PC-9 (cell line): ENCODE measurements around the gene SLC25A21. TPM values are rescaled to one million over a fixed set of nuclear protein-coding genes. Genes with fewer than 3 reads are reported as not detected.
A peak's percentile ranks its signal among the peaks of the same experiment; 100 is the strongest.

Experiments
- BruUV-seq: library from RNA; stranded (reverse); fragments of 400-500 nt; replicated peaks from 2 replicates; lab custom pipeline; 2021; lab: Mats Ljungman, UMichigan
- CTCF ChIA-PET: fragments of 300-600 bp; sonication (Branson Sonifier 250); formaldehyde crosslinking; loops from one replicate; lab custom pipeline; 2022; ENCODE audit warnings: antibody characterized with exemption; lab: Charles Lee
- POLR2A ChIA-PET: fragments of 300-600 bp; sonication (Branson Sonifier 250); formaldehyde crosslinking; loops from one replicate; lab custom pipeline; 2022; ENCODE audit warnings: antibody characterized with exemption; ENCODE audit not compliant: unreplicated experiment; lab: Charles Lee
- DNase-seq, 2 experiments: peaks; one replicate each; pipeline versions ENCODE4 v3.0.0 to v3.0.0-alpha.2; 2015 to 2022; ENCODE audit warnings: mixed read lengths in 1 of 2
- H2AFZ ChIP-seq: fragments of 200-600 bp; sonication (generic); 2 replicates; pipeline ENCODE4 v1.8.1; 2017; ENCODE audit warnings: antibody characterized with exemption
- H3F3A ChIP-seq: fragments of 200-600 bp; sonication (generic); 2 replicates; pipeline ENCODE4 v1.8.1; 2017; ENCODE audit warnings: antibody characterized with exemption, mild to moderate bottlenecking, low read depth; ENCODE audit not compliant: insufficient read depth
- H3K27ac ChIP-seq: fragments of 200-600 bp; sonication (generic); 2 replicates; pipeline ENCODE4 v1.6.1; 2016; ENCODE audit warnings: mixed run types
- H3K27me3 ChIP-seq: fragments of 200-600 bp; sonication (generic); 2 replicates; pipeline ENCODE4 v1.6.1; 2016; ENCODE audit warnings: low read depth, mixed run types; ENCODE audit not compliant: insufficient read depth
- H3K36me3 ChIP-seq: fragments of 200-600 bp; sonication (generic); 2 replicates; pipeline ENCODE4 v1.6.1; 2016; ENCODE audit warnings: low read depth, mixed run types
- H3K4me1 ChIP-seq: fragments of 200-600 bp; sonication (generic); replicated peaks from 2 replicates; pipeline ENCODE4 v1.6.1; 2016; ENCODE audit warnings: mixed run types; ENCODE audit not compliant: insufficient read depth
- H3K4me2 ChIP-seq: fragments of 200-600 bp; sonication (generic); 2 replicates; pipeline ENCODE4 v1.6.1; 2017; ENCODE audit warnings: mixed run types
- H3K4me3 ChIP-seq: fragments of 200-600 bp; sonication (generic); 2 replicates; pipeline ENCODE4 v1.6.1; 2016; ENCODE audit warnings: mixed run types
- H3K79me2 ChIP-seq: fragments of 200-600 bp; sonication (generic); 2 replicates; pipeline ENCODE4 v1.6.1; 2017; ENCODE audit warnings: low read depth, mixed run types
- H3K9me2 ChIP-seq: fragments of 200-600 bp; sonication (generic); 2 replicates; pipeline ENCODE4 v1.8.1; 2017; ENCODE audit warnings: mild to moderate bottlenecking; ENCODE audit not compliant: insufficient read depth
- H3K9me3 ChIP-seq: fragments of 200-600 bp; sonication (generic); 2 replicates; pipeline ENCODE4 v1.8.1; 2016; ENCODE audit warnings: low read depth; ENCODE audit not compliant: insufficient read depth
- H4K20me1 ChIP-seq: fragments of 200-600 bp; sonication (generic); 2 replicates; pipeline ENCODE4 v1.8.1; 2017; ENCODE audit not compliant: insufficient read depth
- CTCF ChIP-seq: fragments of 200-600 bp; sonication (generic); conservative IDR thresholded peaks from 2 replicates; pipeline ENCODE4 v1.6.1; 2017; ENCODE audit warnings: mixed run types, antibody characterized with exemption, mild to moderate bottlenecking, moderate library complexity
- EZH2 ChIP-seq: fragments of 200-600 bp; sonication (generic); IDR thresholded peaks from 2 replicates; pipeline ENCODE4 v1.8.0; 2017; ENCODE audit warnings: antibody characterized with exemption, low read depth
- intact Hi-C: fragments of 100-400 bp; cut with micrococcal nuclease; formaldehyde crosslinking; loops from one replicate; pipeline ENCODE4 v1.10.0; 2022; ENCODE audit not compliant: unreplicated experiment
- total RNA-seq: library from RNA; stranded (reverse); gene quantifications from 2 replicates; pipeline ENCODE4 v1.2.3, GENCODE V29; 2021

The SLC25A21 gene
- total RNA-seq, 1 experiment from 2014 or later, result 3.2 TPM

GRCh38 chr14:36941783-36942521 is 230.5 kb downstream of the SLC25A21 start:
- Histone ChIP-seq H2AFZ (no peak overlapping the region), H3K9me2 (no peaks in the 10 kb centered on the region), H4K20me1 (no peaks in the 10 kb centered on the region), H3K27me3 (no peaks in the 10 kb centered on the region), H3K4me2 (peak overlapping the region; percentile 24; the same call in 1 of the 2 replicates), H3K4me3 (no peak overlapping the region), H3F3A (no peaks in the 10 kb centered on the region), H3K79me2 (no peaks in the 10 kb centered on the region), H3K4me1 (peaks cover 12% of the 10 kb centered on the region), H3K9me3 (no peaks in the 10 kb centered on the region), H3K27ac (no peak overlapping the region), H3K36me3 (no peaks in the 10 kb centered on the region)
- DNase-seq, result peak; percentile 47 to 72
- TF ChIP-seq EZH2 (no peak), CTCF (peak; percentile 92)
- POLR2A ChIA-PET, result interaction anchor here (0.5 kb wide), 1 partner anchor 11 kb away, joined by 5 read pairs; no protein-coding TSS in a partner anchor
- CTCF ChIA-PET, result interaction anchor here (0.9 to 2.4 kb wide), 5 partner anchors 33 to 389 kb away, joined by 3 to 20 read pairs (median 6); partner anchors contain the start of gene PAX9
- BruUV-seq, result no TSS peak
- intact Hi-C loops, result loop anchor here (1.0 to 10.0 kb wide), 9 partner anchors 35 to 390 kb away; partner anchors contain the start of gene PAX9

DNA sequence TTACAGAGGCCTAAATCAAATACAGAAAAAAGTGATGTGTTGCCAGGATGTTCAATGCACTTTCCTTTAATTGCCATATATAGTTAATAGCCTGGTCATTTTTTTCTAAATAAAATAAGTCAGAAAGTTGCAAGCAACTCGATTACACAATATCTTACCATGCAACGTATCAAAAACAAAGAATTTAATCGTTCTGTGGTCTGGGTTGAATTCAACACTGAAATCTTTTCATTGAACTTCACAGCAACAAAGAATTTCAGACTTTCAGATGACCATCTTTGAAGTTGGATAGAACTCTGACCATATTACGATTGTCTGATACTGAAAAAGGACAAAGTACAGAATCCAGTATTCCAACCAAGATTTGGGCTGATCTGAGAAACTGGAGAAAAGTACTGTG is 231.9 kb downstream of the SLC25A21 start:
- DNase-seq, result no peak
- Histone ChIP-seq H3K9me2 (no peaks in the 10 kb centered on the region), H3K4me3 (no peak overlapping the region), H3K79me2 (no peaks in the 10 kb centered on the region), H4K20me1 (no peaks in the 10 kb centered on the region), H3K9me3 (no peaks in the 10 kb centered on the region), H2AFZ (no peak overlapping the region), H3K4me1 (peaks cover 22% of the 10 kb centered on the region), H3K27ac (no peak overlapping the region), H3K36me3 (no peaks in the 10 kb centered on the region), H3K4me2 (no peak overlapping the region), H3K27me3 (no peaks in the 10 kb centered on the region), H3F3A (peaks cover 11% of the 10 kb centered on the region; the same call in 1 of the 2 replicates)
- intact Hi-C loops, result loop anchor here (5.0 to 10.0 kb wide), 5 partner anchors 104 to 388 kb away; partner anchors contain the start of gene PAX9
- no peak for TF ChIP-seq CTCF
- TF ChIP-seq EZH2, result no peak
- POLR2A ChIA-PET, result no interaction called here
- CTCF ChIA-PET, result interaction anchor here (2.2 kb wide), 1 partner anchor 387 kb away, joined by 14 read pairs; no protein-coding TSS in a partner anchor
- BruUV-seq, result no TSS peak

DNA sequence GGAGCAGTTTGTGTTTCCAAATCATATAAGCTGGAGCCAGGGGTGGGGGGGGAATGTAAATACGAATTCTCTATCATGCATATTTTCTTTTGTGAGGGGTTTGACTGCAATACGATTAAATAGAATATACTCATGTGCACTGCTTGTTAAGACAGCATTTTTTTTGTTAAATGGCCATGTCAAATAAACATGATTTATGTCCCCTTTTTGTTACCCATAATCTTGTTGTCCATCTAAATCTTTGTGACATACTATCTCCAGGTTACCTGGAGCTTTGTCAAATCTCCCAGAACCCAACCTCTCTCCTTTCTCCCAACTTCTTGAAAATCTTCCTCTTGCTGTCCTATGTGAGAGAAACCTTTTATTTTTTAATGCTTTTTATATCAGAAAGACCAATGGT is 233.1 kb downstream of the SLC25A21 start:
- H4K20me1 ChIP-seq, result no peaks in the 10 kb centered on the region
- intact Hi-C loops, result no loop called here
- H3K27ac ChIP-seq, result no peak overlapping the region
- H3K9me3 ChIP-seq, result no peaks in the 10 kb centered on the region
- no peaks in the 10 kb centered on the region for H3K27me3 ChIP-seq
- no peak overlapping the region for H2AFZ ChIP-seq
- no peak overlapping the region for H3K4me3 ChIP-seq
- TF ChIP-seq CTCF (no peak), EZH2 (no peak)
- no TSS peak for BruUV-seq
- ChIA-PET CTCF (interaction anchor here (0.7 kb wide), 2 partner anchors 290 to 320 kb away, joined by 14 to 19 read pairs; no protein-coding TSS in a partner anchor), POLR2A (no interaction called here)
- peaks cover 16% of the 10 kb centered on the region for H3K4me1 ChIP-seq
- H3F3A ChIP-seq, result peaks cover 11% of the 10 kb centered on the region; the same call in 1 of the 2 replicates
- H3K79me2 ChIP-seq, result no peaks in the 10 kb centered on the region
- DNase-seq, result no peak
- no peaks in the 10 kb centered on the region for H3K9me2 ChIP-seq
- no peak overlapping the region for H3K4me2 ChIP-seq
- no peaks in the 10 kb centered on the region for H3K36me3 ChIP-seq
